Hematopoietic multipotent progenitor cell treated with erythropoietin and hydrocortisone succinate and interleukin-3 and kit ligand, for 6 days (in vitro differentiated cells): ENCODE results near the gene MREG.
"Not testable (repeated sequence)": the region's sequence is repeated elsewhere in the genome, so short reads cannot be mapped to it uniquely, and the experiment has no call there.

Source experiments
- DNase-seq: peaks from one replicate; pipeline ENCODE4 v3.0.0-alpha.2; 2015

Gene MREG

GRCh38 chr2:215951558-215951957 is 61.8 kb downstream of the MREG start:
- no peak for DNase-seq

DNA sequence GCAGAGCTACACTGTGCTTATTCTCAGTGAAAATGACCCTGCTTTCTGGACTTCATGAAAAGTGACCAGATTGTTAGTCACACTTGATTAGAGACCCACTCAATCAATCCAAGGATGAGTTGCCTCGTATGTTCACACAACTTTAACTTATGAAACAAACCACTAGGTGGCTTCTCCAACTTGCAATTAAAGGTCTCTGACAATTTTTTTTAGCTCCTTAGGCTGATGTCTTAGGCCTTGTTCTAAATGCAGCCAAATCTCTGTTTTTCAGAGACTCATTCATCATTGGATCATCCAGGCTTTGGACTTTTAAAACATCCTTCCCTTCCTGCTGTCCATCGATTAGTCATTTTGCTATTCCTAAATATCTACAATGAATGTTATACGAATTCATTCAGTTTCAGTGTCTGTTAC is 63.4 kb downstream of the MREG start:
- peak; percentile 84 for DNase-seq

DNA sequence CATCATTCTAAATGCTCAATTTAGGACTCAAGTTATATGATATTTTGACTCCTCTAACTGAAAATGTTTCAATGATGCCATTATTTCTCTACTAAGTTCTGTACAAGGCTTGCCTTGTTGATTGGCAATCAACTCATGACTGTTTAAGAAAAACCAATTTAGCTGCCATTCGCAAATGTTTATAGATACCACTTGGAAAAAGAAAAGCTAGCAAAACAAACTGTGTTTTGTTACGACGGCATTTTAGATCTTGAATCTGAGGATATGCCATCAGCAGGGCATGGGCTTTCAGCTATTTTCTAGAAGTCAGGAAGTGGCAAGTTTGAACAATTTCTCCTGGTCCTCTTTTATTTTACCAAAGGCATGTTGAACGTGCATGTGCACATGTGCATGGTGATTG is 65.3 kb downstream of the MREG start:
- DNase-seq, result no peak

DNA sequence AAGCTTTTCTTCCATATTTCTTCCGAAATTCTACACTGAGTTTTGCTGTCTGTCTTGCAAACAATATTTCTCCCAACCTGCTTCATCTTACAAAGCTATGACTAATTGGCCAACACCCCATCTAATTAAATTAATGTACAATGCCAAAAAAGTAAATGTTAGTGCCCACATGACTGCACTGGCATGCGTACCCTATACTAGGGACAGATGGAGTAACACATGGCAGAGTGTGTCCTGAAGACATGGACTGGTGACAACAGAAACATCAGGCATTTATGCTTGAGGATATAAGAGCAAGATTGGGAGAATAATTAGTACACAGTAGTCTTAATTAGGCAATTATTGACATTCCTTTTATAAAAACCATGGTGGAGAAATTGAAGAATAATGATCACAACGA is 66.8 kb downstream of the MREG start:
- no peak for DNase-seq

DNA sequence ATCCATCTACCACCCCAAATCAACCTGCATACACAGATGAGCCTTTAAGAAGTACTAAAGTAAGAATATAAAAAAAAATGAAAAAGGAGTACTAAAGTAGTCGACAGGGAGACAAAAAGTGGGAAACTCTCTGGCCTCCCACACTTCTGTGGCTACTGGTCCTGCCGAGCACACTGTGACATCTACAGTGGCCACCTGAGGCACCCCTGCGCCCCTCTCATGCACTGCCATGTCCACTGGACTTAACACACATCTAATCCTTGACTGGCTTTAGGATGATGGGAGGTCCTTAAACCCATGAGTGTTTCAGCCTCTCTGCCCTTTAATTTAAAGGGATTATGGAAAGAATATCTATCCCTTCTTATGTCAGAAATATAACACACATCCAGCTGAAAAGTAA is 71.2 kb downstream of the MREG start:
- no peak for DNase-seq

GRCh38 chr2:215941726-215942125 is 71.6 kb downstream of the MREG start:
- no peak for DNase-seq

GRCh38 chr2:215940645-215941184 is 72.6 kb downstream of the MREG start:
- no peak for DNase-seq

DNA sequence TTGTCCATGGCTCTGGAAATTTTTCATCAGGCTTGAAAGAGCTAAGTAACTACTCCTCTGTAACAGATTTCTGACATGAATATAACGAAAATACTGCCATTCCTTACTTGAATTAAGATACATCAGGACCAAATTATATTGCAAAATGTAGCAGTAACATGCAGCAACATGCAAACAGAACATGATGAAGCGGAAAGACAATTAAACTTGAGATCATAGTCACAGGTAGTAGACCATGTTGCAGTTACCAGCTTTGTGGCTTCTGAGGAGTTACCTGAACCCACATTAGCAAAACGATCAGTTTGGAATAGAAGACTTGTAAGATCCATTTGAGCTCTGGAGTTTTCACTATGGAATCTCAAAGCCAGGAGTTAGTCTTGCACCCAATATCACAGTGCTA is 76.2 kb downstream of the MREG start:
- no peak for DNase-seq

- no peak for DNase-seq
These were observed 80.2 kb downstream of the MREG start for GRCh38 chr2:215933151-215933550.

- DNase-seq, result peak; percentile 87
These were observed 82.0 kb downstream of the MREG start for GRCh38 chr2:215931256-215931903.

- DNase-seq, result no peak
These were observed 82.7 kb downstream of the MREG start for GRCh38 chr2:215930505-215931253.

DNA sequence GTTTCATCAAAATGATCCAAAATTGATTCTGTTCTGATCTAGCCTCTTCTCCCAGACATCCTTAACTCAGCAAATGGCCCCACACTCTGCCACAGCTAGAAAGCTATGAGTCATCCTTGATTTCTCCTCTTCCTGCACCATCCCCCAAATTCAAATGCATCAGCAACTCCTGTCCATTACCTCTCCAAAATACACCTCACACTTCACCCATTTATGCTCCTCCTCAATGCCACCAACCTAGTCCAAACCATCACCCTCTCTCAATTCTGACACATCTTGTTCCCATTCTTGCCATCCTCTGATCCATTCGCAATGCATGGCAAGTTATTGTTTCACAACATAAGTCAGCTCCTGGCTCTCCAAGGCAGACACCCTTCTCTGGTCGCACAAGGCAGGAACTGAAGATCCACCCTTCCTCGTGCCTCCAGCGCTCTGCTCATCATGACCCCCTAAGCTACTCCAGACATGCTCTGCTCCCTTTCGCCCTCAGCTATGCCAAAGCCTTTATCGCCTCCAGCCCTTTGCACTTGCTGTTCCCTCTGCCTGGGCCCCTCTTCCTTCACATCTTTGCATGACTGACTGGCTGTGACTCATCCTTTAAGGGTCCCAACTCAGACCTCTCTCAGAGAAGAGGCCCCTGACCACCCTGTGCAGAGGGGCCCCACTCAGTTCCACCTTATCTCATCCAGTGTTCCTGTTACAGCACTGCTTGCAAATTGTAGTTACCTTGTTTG is 83.6 kb downstream of the MREG start:
- DNase-seq, result no peak

- no peak for DNase-seq
These were observed 85.3 kb downstream of the MREG start for GRCh38 chr2:215928086-215928485.

- not testable (repeated sequence) for DNase-seq
These were observed 86.4 kb downstream of the MREG start for GRCh38 chr2:215926992-215927391.

DNA sequence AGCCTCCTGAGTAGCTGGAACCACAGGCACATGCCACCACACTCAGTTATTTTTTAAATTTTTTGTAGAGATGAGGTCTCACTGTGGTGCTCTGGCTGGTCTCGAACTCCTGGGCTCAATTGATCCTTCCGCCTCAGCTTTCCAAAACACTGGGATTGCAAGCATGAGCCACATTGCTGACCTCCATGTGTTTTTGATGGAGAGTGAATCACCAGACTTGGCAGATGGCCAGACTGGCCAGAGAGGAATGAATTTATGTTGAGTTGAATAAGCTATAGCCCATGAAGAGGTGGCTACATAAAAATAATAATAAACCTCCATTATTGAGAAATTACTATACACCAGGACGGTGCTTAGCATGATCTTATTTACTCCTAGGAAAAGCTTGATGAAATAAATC is 91.5 kb downstream of the MREG start:
- no peak for DNase-seq

DNA sequence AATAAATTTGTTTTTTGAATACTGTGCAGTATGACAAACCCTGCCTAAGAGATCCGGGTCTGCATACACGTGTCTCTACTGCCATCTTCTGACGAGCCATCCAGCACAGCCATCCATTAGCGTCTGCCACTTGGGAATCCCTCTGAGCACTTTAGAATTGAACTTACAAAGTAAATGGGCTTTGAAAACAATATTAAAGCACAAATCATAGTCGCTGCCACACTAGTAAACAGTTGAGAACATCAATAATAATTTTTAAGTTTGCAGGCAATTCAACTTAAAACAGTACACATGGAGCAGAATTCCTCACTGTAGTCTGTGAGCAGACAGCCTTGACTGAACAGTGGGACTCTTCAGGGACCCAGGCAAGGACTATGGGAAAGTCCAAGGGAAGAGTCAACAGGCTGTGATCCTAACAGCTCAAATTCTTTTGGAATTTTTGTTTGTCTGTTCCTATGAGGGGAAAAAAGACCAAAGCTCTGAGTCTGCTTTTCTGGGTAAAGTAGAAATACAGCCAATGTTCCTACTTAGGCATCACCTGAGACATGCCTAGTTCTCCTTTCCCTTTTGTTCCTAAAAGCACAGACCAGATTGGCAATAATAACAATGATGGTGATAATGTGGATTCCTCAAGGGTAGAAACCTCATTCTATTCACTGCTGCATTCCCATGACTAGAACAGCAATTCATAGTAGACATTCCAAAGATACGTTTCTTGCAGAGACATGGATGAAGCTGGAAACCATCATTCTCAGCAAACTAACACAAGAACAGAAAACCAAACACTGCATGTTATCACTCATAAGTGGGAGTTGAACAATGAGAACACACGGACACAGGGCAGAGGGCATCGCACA is 92.9 kb downstream of the MREG start:
- peak; percentile 85 for DNase-seq

GRCh38 chr2:215919624-215920243 is 93.6 kb downstream of the MREG start:
- DNase-seq, result no peak

GRCh38 chr2:215918901-215919599 is 94.3 kb downstream of the MREG start:
- DNase-seq, result no peak

DNA sequence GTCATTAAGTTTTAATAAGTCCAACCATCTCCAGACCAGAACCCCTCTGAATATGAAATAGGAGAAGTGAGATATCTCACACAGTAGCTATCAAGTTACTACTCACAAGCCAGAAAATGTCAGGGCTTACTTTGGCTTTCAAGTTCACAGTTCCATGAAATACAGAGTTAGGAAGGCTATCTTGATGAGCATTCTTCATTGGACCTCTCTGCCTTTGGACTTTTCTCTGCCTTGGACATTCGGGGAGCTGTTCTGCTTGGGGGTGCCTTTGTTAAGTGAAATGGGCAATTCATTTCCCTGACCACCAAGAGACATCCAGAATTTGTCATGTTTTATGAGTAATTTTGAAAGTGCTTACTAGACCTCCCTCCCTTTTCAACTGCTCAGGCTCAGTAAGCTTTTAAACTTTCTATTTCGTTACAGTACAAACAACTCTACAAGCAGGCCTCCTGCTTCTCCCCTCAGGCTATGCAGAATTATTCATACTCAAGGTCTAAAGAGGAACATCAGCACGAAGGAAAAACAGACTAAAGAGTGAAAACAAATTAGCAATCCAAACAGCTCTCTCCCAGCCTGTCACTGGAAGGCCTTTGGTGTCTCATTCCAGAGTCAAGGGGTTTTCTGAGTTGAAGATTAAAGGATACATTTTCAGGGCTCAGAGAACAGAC is 95.3 kb downstream of the MREG start:
- no peak for DNase-seq

- DNase-seq, result no peak
These were observed 97.9 kb downstream of the MREG start for GRCh38 chr2:215915441-215915840.

DNA sequence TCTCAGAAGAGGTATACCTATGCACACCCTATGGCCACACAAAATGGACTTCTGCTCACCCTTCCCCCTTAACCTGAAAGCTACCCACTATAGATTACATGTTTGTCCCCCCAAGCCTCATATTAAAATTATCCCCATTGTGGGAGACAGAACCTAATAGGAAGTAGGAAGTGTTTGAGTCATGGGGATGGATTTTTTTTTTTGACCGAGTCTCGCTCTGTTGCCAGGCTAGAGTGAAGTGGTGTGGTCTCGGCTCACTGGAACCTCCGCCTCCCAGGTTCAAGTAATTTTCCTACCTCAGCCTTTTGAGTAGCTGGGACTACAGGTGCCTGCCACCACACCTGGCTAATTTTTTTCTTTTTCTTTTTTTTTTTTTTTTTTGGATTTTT is 98.6 kb downstream of the MREG start:
- no peak for DNase-seq
